Umbilical cord (tissue), 2 donors: ENCODE results near the gene ASTN2. TPM values are rescaled to one million over a fixed set of nuclear protein-coding genes. Genes with fewer than 3 reads are reported as not detected.
A peak's percentile ranks its signal among the peaks of the same experiment; 100 is the strongest.

Experiments used
- DNase-seq: peaks from one replicate; pipeline ENCODE4 v3.0.0-alpha.2; 2015; ENCODE audit warnings: low spot score
- total RNA-seq: library from RNA; depleted of rRNA; stranded (reverse); fragments of >200 nt; gene quantifications from one replicate; pipeline ENCODE4 v1.2.3, GENCODE V29; 2014; ENCODE audit warnings: low replicate concordance; ENCODE audit not compliant: insufficient read depth

ASTN2 gene
- total RNA-seq, 1 donor from 2014 or later, result 7.0 TPM

GRCh38 chr9:117178596-117179375, 236.1 kb downstream of the ASTN2 start:
- no peak for DNase-seq

DNA sequence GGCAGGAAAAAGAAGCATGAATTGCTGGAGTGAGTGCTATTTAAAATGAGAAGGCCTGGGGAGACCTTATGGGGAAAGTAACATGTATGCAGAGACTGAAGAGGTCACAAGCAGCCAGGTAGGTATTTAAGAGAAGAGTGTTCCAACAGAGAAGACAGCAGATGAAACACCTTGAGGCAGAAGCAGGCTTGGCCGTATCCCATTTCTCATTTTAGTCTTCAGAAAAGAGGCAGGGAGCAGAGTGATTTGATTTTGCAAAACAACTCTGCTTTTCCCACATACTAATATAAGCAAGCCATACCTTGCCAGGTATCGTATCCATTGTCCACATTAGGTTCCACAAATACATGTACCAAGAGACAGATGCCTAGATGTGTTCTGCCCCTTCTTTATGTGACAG, 244.3 kb downstream of the ASTN2 start:
- DNase-seq, result no peak

DNA sequence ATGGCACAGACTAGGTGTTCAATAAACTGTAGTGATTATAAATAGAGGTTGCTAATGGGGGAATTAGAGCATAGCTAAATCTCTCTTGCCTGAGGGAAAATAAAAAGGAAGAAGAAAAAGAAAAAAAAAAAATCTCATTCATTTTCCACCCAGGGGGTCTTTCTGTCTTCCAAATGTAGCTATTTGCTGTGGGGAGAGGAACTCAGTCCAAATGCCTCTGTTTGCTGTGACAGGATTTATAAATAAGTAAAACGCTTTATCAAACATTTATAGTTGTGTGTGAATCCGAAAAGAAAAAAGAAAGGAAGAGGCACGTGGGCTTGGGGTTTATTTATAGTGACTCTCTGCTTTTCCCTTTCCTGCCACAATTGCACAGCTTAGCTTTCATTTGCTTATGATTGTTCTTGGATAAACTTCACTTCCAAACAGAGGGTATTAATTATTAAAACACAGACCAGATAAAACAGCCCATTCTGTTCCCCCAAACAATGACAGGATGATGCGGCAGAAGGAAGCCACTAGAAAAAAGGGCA, 245.7 kb downstream of the ASTN2 start:
- DNase-seq, result no peak

- DNase-seq, result no peak
Observed at GRCh38 chr9:117164512-117164911, 250.3 kb downstream of the ASTN2 start.

- DNase-seq, result no peak
Observed at GRCh38 chr9:117160254-117160653, 254.6 kb downstream of the ASTN2 start.

DNA sequence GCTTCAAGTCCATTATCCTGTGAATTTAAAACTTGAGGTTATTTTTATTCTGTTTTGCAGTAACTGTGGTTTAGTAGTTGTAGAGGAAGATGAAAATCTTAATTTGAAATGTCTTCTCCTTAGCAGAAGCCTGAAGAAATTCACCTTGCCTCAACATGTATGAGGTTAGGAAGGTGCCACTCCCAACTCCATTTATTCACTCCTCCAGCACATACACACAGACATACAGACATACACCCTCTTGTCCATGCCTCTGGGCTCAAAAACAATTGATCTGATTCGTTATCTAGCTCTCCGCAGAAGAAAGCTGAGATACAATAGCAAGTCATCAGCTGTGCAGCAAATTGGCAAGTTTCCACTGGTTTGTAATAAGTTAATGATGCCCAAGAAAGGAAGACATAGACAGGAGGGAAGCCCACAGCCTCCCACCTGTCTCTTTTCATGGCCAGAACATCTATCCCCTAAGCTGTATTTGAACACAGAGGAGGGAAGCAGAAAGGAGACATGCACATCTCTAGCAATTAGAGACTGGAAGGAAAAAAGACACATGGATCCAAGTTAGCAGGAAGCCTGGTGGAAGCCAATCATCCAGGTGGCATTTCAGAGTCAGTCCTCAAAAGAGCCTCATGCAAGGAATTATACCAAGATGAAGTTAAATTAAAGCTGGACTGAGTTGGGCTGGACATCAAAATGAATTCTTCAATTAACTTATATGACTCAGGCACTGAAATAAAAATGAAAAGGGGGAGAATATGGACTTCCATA, 257.9 kb downstream of the ASTN2 start:
- peak; percentile 23 for DNase-seq

DNA sequence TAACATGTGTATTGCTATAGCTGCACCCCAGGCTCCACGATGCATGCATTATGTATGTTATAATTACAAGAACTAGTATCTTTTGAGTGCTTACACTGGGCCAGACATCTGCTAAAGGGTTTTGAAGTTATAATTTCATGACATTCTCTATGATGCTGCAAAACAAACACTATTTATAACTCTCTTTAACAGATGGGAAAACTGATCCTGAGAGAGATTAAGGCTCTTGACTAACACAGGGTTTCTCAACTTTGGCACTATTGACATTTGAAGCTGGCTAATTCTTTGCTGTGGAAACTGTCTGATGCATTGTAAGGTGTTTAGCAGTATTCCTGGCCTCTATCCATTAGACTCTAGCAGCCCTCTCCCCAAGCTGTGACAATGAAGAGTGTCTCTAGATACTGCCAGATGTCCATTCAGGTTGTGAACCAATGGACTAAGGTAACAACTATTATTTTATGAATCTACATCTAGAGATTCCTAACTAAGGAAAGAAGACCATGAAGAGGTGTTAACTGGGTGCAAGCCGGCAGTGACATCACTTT, 258.6 kb downstream of the ASTN2 start:
- no peak for DNase-seq

DNA sequence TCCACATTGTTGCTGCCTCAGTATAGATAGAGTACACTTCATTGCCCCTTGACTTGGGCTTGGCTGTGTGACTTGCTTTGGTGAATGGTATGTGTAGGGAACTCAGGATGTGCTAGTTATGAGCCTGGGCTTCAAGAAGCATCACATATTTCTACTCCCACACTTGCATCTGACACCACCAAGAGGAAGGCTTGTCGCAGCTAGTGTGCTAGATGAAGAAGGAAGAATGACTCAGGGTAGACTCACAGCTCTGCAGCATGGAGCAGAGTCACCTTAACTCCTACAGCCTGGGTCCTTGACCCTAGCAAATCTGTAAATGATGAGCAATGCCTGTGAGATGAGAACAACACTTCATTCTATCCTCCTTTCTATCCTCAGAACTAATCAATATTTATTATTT, 261.8 kb downstream of the ASTN2 start:
- DNase-seq, result no peak

DNA sequence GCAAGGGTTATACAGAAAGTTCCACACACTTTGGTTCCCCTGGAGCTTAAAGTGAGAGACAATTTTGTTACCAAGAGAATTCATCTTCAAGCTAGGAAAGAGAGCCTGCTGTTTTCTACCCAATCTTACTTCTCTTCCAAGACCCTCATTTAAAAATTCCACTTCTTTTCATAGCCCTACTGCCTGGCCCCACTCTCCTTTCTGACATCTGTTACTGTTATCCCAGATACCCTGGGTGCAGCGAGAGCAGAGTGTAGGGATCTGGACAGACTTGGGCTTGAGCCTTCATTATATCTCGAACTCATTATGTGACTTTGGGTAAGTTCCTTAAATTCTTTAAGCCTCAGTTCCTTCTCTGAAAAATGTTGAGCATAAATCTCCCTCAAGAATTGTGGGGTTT, 263.1 kb downstream of the ASTN2 start:
- no peak for DNase-seq

DNA sequence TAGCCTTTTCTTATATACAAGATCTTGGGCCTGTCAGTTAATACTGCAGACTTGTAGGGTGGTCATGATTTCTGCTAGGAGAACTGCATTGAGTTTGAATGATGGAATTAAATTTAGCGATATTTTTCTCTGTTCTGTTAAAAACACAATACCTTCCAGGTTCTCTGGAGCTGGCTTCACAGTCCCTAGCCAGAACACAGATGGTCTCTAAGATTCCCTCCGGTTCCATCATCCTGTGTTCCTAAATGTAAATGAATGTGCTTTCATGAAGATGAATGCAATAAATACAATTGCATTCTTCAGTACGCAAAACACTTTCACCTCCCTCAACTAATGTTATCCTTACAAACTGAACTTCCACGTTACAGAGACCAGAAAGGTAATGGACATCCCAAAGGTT, 264.9 kb downstream of the ASTN2 start:
- no peak for DNase-seq

- no peak for DNase-seq
Observed at GRCh38 chr9:117145811-117146490, 268.9 kb downstream of the ASTN2 start.

GRCh38 chr9:117145081-117145480, 269.8 kb downstream of the ASTN2 start:
- no peak for DNase-seq

GRCh38 chr9:117138231-117138630, 276.6 kb downstream of the ASTN2 start:
- no peak for DNase-seq

GRCh38 chr9:117136461-117136860, 278.4 kb downstream of the ASTN2 start:
- no peak for DNase-seq

DNA sequence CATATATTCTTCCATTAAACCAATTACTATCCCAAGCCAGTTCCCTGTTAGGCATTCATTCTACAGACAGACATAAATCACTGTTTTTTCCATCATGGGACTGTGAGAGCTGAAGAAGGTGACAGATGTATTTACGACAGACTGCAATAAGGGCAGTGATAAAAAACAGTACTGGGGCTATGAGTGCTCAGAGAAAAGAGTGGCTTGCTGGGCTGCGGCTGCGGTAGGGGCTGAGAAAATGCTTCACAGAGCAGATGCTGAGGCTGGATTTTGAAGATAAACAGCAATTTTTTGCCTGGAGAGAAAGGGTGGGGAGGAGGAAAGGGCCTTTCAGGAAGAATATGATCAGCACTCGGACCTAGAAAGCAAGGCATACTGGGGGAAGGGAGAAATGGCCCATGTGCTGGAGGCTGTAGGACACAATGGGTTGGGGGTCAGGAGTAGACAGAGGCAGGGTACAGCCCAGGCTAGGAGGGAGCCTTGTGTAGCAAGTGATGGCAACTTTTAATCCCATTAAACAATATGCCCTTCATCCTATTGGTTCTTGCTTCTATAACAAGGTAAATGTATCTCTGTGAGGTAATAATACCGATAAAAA, 279.3 kb downstream of the ASTN2 start:
- DNase-seq, result no peak

- no peak for DNase-seq
Observed at GRCh38 chr9:117134826-117135500, 279.9 kb downstream of the ASTN2 start.

DNA sequence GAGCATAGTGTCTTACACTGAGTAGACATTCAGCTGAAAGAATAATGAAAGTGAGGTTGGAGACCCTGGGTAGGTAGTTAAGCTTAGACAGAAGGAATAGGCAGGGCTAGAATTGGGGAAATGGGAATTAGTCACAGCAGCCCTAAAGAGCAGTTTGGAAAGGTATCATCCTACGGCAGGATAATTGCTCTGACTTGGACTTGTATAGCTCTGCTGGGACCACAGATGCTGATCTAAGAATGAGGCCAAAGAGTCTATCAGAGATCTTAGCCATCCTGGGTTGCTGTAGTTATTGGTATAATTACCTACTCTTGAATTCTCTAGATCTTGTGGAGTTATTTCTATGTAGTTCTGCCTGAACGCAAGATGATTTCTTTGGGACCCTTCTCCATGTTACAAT, 288.0 kb downstream of the ASTN2 start:
- DNase-seq, result no peak

DNA sequence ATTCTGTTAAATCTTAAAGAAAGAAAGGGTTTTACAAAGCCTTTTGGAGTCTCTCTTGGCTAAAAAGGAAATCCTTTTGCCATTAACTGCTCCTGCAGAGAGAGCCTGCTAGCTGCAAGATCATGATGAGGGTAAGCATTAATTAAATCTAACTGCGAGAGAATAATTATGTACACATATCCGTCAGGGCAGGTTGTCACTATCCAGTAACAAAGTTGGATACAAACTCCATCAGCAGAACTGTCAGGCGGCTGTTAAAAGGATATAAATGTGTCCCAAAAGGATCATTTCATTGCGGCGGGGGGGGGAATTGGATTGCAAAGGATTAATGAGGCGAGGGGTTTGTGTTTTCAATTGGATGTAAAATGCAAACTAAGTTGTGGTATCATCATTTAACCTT, 289.3 kb downstream of the ASTN2 start:
- DNase-seq, result no peak

DNA sequence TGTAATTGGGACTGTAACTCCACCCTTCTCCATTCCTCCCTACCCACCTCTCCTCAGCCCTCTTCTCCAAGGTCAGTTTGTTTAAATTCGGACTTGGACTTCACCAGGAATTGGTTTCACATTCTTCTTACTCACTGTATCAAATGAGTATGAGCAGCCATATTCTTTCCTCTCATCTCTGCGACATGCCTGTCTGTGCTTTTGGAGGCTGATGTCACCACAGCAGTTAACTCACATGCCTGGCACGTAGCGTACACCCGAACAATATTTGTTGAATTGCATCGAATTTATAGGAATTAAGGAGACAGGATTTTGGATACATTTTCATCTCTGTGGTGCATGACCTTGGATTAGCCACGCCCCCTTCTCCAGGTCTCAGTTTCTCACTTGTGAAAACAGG, 291.1 kb downstream of the ASTN2 start:
- no peak for DNase-seq

DNA sequence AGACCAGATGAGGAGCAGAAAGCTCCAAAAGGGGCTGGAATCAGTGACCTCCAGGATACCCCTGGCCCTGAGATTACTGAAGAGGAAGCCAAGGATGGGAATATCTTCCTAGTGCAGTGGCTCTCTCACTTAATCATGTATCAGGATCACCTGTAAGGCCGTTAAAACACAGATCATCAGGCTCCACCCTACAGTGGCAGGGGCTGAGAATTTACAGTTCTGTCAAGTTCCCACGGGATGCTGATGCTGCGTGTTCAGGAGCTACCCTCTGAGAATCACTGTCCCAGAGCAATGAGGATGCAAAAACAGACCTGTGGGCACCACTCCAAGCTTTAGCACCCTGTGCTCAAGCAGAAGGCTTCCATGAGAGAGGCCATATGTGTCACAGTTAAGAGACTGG, 291.9 kb downstream of the ASTN2 start:
- DNase-seq, result no peak

GRCh38 chr9:117122102-117122501, 292.8 kb downstream of the ASTN2 start:
- no peak for DNase-seq
